Frontal cortex (tissue), 4 donors: Measurements from ENCODE around the gene KIF3B. TPM values are rescaled to one million over a fixed set of nuclear protein-coding genes. Genes with fewer than 3 reads are reported as not detected.
A peak's percentile ranks its signal among the peaks of the same experiment; 100 is the strongest.
"Not testable (repeated sequence)": the region's sequence is repeated elsewhere in the genome, so short reads cannot be mapped to it uniquely, and the experiment has no call there.

Source experiments
- DNase-seq, 2 donors: peaks; one replicate each; pipeline ENCODE4 v3.0.0; 2012; ENCODE audit warnings: low spot score in 2 of 2
- FAIRE-seq: peaks from 2 replicates; lab custom pipeline; 2012; peaks lifted over from hg19 to GRCh38; lab: Jason Lieb, UNC
- total RNA-seq: library from RNA; depleted of rRNA; stranded (reverse); fragments of >200 nt; gene quantifications from one replicate; pipeline ENCODE4 v1.2.3, GENCODE V29; 2014
- donor health status: control.
- donor health status: control.
- donor health status: control.

KIF3B gene
- total RNA-seq, 1 donor from 2014 or later, result 89.3 TPM

DNA sequence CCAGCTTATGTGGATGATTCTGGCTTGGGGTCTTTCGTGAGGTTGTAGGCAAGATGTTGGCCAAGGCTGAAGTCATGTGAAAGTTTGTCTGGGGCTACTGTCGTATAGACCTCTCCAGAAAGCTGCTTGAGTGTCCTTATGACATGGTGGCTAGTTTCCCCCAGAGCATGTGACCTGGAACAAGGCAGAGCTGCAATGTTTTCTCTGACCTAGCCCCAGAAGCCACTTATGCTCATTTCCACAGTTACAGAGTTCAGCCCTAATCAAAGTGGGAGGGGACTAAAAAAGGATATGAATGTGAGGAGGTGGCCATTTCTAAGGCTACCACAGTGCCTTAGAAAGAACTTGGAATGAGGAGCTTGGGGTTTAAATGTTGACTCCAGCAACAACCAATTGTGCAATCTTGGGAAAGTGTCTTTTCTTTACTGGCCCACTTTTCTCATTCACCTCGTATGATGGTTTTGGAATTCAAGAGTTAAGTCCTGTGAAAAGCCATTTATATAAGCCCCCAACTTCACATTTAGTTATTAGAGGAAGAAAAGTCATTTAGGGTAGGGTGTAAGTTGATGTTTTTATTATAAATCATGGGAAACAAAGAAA is 74.8 kb downstream of the KIF3B start:
- FAIRE-seq (no peak), DNase-seq (no peak)

GRCh38 chr20:32353848-32354496 is 76.5 kb downstream of the KIF3B start:
- no peak for DNase-seq
- FAIRE-seq, result no peak

DNA sequence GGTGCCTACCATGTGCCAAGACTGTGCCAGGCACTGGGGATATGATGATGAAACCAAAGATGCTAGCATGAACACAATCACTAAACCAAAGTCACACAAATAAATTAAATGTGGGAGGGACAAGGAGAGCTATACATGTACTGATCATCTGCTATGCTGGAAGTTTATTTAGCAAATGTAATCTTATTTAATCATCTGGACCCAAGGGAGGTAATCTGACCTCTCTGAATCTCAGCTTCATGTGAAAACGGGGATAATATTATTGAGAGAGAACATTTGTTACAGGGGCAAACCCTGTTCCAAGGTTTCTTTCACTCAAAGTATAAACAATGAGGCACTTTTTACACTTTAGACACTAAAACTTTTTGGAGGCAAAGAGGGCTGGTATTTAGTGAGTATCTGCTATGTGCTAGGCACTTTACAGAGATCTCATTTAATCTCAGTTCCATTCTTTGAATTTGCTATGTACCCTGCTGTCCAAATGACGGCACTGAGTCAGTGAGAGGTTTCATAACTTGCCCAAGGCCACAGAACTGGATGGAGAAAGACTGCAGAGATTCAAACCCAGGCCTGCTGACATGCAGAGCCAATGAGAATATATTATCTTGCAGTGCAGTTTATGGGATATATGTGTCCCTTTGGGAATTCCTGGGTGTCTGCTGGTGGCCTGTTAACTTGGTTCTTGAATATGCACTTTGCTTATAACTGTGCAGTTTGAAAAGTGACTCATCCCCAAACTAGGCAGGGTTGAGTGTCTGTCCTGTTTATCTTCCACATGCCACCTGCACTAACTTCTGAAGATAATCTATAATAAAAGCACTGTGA is 77.4 kb downstream of the KIF3B start:
- no peak for DNase-seq
- no peak for FAIRE-seq

DNA sequence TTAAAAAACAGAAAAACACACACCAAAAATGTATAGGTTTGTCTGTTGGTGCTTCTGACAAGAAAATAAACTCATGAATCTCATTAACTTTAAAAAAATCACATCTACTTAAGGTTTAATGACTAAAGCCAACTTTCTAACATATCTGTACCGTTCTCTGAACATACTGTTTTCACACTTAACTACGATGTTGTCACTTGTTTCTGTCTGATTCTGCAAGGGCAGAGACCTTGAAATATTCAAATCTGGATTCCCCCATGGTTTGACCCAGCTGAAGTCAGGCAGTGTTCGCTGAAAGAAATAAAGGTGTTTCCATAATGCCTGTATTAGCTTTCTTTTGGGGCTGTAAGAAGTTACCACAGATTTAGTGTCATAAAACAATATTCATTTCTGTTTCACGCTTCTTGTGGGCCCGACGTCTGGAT is 78.0 kb downstream of the KIF3B start:
- DNase-seq, result no peak
- no peak for FAIRE-seq

DNA sequence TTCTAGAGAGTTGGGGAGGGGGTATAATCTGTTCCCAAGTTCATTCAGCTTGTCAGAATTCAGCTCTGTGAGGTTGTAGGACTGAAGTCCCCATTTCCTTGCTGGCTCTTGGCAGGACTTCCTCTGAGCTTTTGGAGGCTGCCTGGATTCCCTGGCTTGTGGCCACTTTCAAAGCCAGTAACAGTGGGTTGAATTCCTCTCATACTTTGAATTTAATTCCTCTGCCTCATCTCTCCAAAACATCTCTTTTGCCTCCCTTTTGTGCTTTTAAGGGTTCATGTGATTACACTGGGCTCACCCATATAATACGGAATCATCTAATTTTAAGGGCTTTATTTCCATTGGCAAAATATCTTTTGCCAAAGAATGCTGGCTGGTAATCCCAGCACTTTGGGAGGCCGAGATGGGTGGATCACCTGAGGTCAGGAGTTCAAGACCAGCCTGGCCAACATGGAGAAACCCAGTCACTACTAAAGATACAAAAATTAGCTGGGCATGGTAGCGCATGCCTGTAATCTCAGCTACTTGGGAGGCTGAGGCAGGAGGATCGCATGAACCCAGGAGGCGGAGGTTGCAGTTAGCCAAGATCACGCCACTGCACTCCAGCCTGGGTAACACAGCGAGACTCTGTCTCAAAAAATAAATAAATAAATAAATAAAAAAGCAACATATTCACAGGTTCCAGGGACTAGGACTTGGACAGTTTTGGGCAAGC is 78.6 kb downstream of the KIF3B start:
- DNase-seq, FAIRE-seq: not testable (repeated sequence)

DNA sequence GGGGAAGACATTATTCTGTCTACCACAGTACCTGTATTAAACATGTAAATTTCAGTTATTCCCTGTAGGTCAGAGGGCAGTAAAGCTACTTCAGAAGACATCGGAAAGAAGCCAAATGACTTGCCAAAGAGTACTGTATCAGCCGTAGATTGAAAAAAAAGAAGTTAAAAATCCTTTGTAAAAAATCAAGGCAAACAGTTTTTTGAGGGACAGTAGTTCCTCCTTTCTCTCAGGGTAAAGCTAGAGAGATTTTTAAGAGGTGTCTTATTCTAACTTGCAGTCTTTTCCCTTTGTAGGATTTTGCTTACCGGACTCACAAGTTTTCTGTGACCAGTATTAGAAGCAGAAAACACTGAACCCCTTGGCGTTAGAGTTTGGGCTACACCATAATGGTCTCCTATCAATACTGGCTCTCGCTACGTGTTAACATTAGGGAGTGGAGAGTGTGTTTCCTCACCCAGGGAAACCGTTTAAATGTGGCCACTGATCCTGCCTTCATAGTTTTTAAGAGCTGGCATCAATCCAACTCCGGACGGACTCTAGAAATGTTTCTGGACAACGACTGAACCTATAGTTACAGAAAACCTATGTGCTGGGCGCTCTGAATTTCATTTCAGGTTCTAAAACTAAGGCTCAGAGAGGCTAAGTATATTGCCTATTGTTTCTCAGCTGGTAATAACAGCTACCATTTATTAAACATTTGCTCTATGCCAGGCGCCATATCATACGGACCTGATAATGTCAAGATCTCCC is 79.3 kb downstream of the KIF3B start:
- FAIRE-seq (no peak), DNase-seq (no peak)

GRCh38 chr20:32357375-32357868 is 80.0 kb downstream of the KIF3B start:
- FAIRE-seq (no peak), DNase-seq (no peak)

DNA sequence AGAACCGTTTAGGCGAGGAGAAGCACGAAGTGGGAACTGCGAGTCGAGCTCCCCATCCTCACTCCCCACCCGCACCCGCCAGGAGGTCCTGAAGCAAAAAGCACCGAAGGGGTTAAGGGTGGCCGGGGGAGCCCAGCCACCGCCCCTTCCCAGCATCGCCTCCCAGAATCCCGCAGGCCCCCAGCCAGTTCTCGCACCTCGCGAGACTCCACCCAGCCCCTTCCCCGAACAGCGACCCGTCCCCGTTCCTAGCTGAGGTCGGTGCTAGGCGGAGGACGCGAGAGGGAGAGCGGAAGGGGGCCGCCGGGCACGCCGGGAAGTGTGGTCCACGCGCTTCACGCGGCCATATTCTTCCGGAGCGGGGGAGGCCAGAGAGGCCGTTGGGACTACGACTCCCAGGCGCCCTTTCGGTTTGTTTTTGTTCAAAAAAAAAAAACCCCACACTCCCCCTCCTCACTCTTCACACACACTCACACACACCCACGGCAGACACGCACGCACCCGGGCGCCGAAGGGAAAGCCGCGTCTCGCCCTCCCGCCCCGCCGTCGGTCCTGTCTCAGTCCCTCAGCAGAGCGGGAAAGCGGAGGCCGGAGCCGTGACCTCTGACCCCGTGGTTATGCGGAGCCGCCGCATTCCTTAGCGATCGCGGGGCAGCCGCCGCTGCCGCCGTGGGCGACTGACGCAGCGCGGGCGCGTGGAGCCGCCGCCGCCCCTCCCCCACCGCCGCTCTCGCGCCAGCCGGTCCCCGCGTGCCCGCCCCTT is 80.6 kb downstream of the KIF3B start, which contains the start of gene ASXL1:
Gene ASXL1 (plus strand): TSS at position 463 of the 763 bp plus-strand sequence. CDS start 445 bp downstream, outside the sequence.
- DNase-seq (peak; percentile 94 to 95), FAIRE-seq (no peak)

DNA sequence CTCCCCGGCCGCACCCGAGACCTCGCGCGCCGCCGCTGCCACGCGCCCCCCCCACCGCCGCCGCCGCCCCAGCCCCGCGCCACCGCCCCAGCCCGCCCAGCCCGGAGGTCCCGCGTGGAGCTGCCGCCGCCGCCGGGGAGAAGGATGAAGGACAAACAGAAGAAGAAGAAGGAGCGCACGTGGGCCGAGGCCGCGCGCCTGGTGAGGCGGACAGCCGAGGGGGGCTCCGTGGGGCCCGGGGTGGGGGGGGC is 81.1 kb downstream of the KIF3B start:
- DNase-seq (no peak), FAIRE-seq (no peak)

DNA sequence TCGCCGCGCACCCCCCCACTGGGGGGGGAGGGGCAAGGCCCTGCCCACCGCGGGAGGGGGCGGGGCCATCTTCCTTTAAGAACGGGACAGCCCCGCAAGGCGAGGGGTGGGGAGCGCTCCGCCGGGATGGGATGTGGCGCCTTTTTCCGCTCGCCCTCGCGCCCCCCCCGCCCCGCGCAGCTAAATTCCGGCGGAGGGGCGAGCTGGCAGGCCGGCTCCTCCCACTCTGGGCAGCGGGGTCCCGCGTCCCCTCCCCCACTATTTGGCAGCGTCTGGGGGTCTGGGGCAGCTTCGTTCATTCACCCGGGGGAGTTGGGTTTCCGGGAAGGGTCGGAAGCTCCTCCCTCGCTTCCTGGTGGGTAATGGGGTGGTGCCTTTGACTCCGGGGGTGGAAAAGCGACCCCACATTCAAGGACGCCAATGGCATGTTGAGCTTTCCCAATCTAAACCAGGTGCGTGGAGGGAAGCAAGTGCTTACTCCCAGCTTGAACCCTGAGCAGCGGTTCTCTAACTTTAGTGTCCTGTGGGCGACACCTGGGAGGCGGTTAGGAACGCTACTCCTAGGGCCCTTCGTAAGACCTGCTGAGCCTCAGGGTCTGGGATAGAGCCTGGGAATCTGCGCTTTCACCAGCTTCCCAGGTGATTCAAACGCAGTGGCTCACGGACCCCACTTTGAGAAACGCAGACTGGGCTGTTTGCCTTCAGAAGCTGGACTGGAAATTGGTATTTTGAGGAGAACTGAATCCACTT is 81.6 kb downstream of the KIF3B start:
- FAIRE-seq (no peak), DNase-seq (peak; percentile 79 to 84)

DNA sequence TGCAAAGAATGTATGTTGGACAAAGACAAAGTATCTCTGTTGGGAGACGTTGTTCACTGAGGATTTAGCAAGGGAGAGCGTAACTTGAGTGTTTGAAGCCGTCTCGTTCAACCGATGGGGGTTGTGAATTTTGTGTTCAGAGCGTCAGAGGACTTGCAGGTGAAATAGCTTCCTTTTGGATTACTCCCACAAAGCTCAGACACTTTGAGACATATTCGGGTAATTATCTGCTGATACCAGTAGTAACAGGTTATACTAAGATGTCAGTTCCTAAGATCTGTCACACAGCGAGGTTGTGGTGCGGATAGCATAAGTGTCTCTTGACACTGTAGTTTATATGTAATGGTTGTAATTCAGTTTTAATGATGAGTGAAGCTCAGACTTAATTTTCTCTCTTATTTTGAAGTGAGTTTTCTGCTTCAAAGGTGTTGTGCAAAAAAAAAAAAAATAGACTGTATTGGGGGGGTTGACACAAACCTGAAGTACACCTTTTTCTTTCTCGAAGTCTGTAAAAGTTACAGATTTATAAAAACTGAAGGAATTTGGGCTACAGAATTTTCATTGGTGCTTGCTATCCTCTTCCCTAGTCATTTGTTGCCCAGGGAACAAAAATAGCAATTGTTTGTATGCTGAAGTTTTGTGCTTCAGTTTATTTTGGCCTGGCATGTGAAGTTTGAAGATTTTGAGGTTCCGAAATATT is 82.3 kb downstream of the KIF3B start:
- no peak for FAIRE-seq
- DNase-seq, result peak in 1 of 2 donors; percentile 22

DNA sequence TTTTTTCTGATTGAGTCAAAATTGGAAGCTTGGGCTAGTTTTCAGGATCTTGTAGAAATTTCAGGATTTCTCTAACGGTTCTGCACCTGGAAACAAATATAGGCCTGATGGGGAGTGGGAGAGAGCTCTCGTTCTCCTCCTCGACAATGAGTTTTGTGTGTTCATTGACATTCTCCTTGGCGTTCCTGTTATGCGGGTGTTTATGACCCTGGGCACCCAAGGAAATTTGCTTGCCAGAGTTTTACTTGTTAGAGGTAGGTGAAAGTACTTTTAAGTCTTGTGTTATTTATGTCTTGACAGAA is 82.8 kb downstream of the KIF3B start:
- DNase-seq (no peak), FAIRE-seq (no peak)

- FAIRE-seq (no peak), DNase-seq (no peak)
Measured at GRCh38 chr20:32362901-32363364, 85.5 kb downstream of the KIF3B start.

DNA sequence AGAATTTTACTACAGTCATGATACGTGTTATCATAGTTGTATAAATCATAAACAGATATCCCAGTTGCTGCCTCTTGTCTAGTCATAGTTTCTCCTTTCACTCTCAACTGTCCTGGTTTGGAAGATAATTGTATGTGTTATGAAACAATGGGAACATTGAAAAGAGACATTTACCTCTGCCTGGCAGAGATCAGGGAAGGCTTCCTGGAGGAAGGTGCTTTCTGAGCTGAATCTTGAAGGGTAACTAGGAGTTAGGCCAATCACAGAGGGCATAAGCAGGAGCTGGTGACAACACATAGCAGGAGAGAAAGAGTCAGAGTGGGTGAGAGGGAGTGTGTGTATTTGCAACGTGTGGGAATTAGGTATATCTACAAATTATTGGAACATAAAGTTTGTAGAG is 86.0 kb downstream of the KIF3B start:
- DNase-seq (no peak), FAIRE-seq (no peak)

DNA sequence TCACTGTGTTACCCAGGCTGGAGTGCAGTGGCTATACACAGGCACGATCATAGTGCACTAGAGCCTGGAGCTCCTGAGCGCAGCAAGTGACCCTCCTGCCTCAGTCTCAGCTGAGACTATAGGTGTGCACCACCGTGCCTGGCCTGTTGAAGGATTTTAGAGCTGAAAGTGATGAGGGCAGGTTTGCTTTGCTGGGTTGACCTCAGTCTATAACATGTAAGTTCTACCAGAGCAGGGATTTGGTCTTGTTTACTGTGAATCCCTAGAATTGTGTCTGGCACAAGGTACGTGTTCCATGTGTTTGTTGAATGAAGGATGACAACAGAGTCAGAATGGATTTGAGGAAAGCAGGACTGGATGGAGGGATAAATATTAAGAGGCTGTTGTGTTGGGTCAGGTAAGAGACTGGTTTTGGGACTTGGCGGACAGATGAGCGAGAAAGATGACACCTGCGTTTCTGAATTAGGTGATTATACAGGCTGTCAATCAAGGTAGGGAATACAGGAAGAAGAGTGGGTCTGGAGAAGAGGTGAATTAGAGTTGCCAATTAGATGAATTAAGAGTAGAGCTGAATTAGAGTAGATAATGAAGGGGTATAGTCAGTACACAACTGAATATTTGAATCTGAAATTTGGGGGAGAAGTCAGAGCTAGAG is 87.2 kb downstream of the KIF3B start:
- FAIRE-seq (no peak), DNase-seq (no peak)

GRCh38 chr20:32365564-32365963 is 88.1 kb downstream of the KIF3B start:
- FAIRE-seq, result no peak
- DNase-seq, result no peak

DNA sequence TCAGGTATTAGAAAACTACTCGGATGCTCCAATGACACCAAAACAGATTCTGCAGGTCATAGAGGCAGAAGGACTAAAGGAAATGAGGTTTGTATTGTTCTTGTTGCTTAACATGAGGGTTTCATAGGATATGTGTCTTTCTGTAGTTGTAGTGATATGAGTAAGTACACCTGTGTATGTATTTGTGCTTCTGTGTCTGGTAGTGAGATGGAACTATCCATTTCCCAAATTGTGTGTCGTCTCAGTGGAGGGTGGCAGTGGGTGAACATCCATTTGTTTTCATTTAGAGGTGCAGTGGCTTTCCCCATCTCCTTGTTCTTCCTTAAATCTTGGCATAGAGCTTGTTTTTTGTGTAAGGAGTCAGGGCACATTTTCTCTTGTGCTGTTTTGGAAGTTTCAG is 88.9 kb downstream of the KIF3B start:
- FAIRE-seq, result no peak
- no peak for DNase-seq
